CD4-positive, alpha-beta T cell treated with Interleukin-1 beta for 1 hour (primary cell): ENCODE measurements around the gene ZSCAN26.

Source experiments
- DNase-seq, 2 donors: peaks; one replicate each; pipeline ENCODE4 v3.0.0-alpha.2; 2020 to 2022

The ZSCAN26 gene

GRCh38 chr6:28323813-28324424, 57.0 kb downstream of the ZSCAN26 start:
- no peak for DNase-seq

GRCh38 chr6:28326371-28326948, 59.5 kb downstream of the ZSCAN26 start:
- DNase-seq: no peak
